Prostate gland (tissue), 2 donors: Measurements from ENCODE around the gene TRH.

Experiments
- CTCF ChIP-seq, 4 experiments: fragments of 200-600 bp in 2 of 4; fragments of 450-650 bp in 2 of 4; sonication (generic) in 2 of 4; IDR thresholded peaks; 1 replicate in 3 of 4; 2 replicates in 1 of 4; pipeline ENCODE4 v1.5.1; 2016 to 2019; ENCODE audit warnings: antibody characterized with exemption in 4 of 4, mild to moderate bottlenecking in 2 of 4, moderate library complexity in 2 of 4
- POLR2A ChIP-seq: fragments of 450-650 bp; IDR thresholded peaks from one replicate; pipeline ENCODE4 v1.6.1; 2016; ENCODE audit warnings: antibody characterized with exemption, mild to moderate bottlenecking
- POLR2AphosphoS5 ChIP-seq: sonication (generic); formaldehyde crosslinking; IDR thresholded peaks from one replicate; pipeline ENCODE4 v1.6.1; 2017; ENCODE audit warnings: antibody characterized with exemption

DNA sequence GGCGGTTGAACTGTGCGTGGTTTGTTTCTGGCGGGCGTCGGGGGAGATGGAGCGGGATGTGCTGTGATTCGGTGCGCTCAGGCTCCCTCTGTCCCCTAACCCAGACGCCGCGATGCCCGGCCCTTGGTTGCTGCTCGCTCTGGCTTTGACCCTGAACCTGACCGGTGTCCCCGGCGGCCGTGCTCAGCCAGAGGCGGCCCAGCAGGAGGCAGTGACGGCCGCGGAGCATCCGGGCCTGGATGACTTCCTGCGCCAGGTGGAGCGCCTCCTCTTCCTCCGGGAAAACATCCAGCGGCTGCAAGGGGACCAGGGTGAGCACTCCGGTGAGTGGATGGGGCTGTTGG is 1.2 kb downstream of the TRH start:
- TF ChIP-seq POLR2A (no peak), CTCF (IDR thresholded peaks at IDR 0.05) (no peak), POLR2AphosphoS5 (no peak)
